ENCODE data around the gene ADARB2.
"Not testable (repeated sequence)": the region's sequence is repeated elsewhere in the genome, so short reads cannot be mapped to it uniquely, and the experiment has no call there.

Gene ADARB2

GRCh38 chr10:1360011-1360557 is 377.2 kb downstream of the ADARB2 start:
- DNase-seq: no peak

GRCh38 chr10:1359626-1359955 is 377.7 kb downstream of the ADARB2 start:
- no peak for DNase-seq

- no peak for DNase-seq
These were observed 378.3 kb downstream of the ADARB2 start for GRCh38 chr10:1358860-1359625.

- no peak for DNase-seq
These were observed 379.2 kb downstream of the ADARB2 start for GRCh38 chr10:1358147-1358546.

DNA sequence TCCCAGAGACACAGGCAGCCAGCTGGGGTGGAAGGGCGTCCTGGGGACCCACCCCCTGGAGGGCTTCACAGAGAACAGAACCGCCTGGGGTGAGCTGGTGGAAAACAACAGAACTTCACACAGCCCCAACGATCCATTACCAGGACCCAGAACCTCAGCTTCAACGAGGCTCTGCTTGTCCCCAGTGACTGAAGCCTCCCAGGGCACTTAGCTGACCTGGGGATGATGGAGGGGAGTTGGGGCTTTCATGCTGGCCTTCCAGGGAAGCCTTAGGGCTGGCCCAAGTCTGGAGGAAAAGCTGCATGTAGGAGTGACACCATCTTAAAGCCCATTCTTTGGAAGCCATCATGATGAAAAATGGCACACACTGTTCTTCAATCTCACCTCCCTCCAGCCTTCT is 381.0 kb downstream of the ADARB2 start:
- DNase-seq: no peak

GRCh38 chr10:1354809-1355710 is 382.3 kb downstream of the ADARB2 start:
- no peak for DNase-seq

GRCh38 chr10:1352296-1352695 is 385.0 kb downstream of the ADARB2 start:
- DNase-seq: not testable (repeated sequence)

DNA sequence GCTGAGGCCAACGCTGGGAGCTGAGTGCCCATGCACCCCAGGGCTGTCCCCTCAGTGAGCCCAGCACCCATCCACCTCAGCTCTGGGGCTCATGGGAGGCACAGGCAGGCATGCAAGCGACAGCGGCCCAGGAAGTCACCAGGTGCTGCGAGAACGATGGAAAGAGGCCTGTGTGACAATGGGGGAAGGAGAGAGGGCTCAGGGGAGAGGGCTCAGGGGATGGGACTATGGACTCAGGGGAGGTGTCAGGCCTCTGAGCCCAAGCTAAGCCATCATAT is 388.6 kb downstream of the ADARB2 start:
- DNase-seq: no peak

DNA sequence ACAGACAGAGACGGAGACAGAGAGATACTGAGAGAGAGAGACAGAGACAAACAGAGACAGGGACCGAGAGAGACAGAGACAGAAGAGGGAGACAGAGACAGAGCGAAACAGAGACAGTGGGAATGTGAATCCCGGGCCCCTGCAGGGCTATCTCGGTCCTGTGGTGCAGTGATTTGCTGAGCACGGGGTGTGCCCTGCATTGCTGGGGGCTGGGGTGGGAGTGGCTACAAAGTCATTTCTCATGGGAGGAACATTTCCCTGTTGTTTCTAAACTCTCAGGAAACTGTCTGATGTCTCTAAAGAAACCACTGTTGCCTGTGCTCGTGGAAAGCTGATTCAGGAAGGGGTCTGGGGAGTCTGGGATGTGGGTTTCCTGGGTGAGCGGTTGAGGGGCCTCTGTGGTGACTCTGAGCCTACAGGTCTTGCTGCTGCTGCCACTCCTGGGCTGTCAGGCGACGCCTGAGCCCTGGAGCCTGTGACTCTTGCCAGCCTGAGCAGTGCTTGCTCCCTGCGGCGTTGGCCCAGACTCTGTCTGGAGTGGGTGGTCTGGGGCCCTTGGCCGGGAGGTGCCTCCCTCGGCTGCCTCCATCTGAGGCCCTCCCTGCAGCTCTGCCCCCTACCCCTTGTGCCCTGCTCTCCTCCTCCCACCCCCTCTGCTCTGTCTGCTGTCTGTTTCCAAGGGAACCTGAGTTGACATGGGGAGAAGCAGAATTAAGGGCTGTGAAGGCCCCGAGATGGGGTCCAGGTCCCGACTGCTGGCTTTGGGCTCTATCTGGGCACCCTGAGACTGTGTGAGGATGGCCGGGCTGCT is 389.2 kb downstream of the ADARB2 start:
- DNase-seq: no peak

DNA sequence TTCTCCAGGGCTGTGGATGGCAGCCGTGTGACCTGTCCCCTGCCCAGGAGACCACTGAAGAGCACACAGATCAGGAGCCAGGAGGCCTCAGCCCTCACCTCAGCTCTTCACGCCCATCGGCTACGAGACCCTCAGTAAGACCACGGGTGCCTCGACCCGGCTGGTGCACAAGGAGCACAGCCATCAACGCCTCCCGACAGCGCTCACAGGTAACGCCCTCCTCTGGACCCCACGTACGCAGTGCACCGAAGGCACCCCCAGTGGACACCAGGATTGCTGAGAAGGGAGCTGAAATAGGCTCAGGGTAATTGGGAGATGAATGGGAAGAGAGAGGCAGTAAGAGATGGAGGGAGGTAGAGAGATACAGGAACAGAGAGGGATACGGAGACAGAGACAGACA is 389.8 kb downstream of the ADARB2 start:
- no peak for DNase-seq

GRCh38 chr10:1346201-1346600 is 391.1 kb downstream of the ADARB2 start:
- DNase-seq: no peak

GRCh38 chr10:1345368-1345767 is 392.0 kb downstream of the ADARB2 start:
- DNase-seq: no peak

- DNase-seq: no peak
These were observed 392.5 kb downstream of the ADARB2 start for GRCh38 chr10:1344846-1345245.

GRCh38 chr10:1344408-1344807 is 392.9 kb downstream of the ADARB2 start:
- no peak for DNase-seq

DNA sequence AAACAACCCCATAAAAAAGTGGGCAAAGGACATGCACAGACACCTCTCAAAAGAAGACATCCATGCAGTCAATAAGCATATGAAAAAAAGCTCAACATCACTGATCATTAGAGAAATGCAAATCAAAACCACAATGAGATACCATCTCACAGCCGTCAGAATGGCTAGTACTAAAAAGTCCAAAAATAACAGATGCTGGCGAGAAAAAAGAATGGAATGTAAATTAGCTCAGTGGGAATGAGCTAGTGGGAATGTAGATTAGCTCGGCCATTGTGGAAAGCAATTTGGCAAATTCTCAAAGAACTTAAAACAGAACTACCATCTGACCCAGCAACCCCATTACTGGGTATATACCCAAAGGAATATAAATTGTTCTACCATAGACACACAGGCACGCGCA is 394.1 kb downstream of the ADARB2 start:
- DNase-seq: no peak

DNA sequence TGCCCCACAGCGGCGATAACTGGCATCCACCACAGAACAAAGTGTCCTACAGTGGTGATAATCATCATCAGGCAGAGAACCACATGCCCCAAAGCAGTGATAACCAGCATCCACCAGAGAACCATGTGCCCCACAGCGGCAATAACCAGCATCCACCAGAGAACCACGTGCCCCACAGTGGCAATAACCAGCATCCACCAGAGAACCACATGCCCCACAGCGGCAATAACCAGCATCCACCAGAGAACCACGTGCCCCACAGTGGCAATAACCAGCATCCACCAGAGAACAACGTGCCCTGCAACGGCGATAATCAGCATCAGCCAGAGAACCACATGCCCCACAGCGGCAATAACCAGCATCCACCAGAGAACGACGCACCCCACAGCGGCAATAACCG is 396.3 kb downstream of the ADARB2 start:
- DNase-seq: not testable (repeated sequence)

GRCh38 chr10:1339396-1339795 is 397.9 kb downstream of the ADARB2 start:
- no peak for DNase-seq

- DNase-seq: no peak
These were observed 401.7 kb downstream of the ADARB2 start for GRCh38 chr10:1335642-1336041.

- DNase-seq: no peak
These were observed 403.3 kb downstream of the ADARB2 start for GRCh38 chr10:1333981-1334380.

DNA sequence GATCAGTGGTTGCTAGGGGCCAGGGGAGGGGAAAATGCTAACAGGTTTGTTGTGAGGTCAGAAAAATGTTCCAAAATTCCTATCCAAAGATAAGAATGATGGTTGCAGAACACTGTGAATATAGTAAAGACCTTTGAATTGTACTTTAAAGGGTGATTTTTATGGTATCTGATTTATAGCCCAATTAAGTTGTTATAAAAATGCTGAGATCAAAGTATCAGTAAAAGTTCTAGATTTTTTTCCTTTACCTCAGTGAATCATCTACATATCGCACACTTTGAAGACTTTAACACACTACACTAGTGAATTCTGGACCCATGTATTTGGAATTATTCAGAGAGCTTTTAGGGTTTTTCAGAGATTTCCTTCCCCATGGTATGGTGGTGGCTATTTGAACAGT is 405.8 kb downstream of the ADARB2 start:
- DNase-seq: no peak

DNA sequence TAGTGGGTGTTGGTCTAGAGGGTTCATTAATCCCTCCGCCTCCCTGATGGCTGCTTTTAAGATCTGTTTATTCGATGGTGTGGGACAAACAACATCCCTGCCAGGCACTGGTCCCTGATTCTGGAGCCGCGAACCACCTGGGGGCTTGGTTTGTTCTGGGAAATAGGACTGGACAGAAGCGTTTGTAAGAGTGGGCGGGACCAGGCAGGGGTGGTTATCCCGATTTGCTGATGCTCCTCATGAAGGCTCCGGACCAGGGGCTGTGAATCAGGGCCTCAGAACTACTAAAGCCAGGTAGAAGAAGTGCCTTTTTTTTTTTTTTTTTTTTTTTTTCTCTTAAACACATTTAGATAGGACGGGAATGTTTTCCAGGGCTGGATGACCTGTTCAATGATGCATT is 407.7 kb downstream of the ADARB2 start:
- no peak for DNase-seq

GRCh38 chr10:1328981-1329614 is 408.2 kb downstream of the ADARB2 start:
- DNase-seq: no peak

Measured in NCI-H1436 (cell line).